ENCODE data around the gene TP53I11.

GRCh38 chr11:44915621-44916020, 35.1 kb downstream of the TP53I11 start:
- TF ChIP-seq CTCF (IDR thresholded peaks at IDR 0.05): no peak
- no peak for TF ChIP-seq POLR2A (IDR thresholded peaks at IDR 0.05)
- no peak for TF ChIP-seq POLR2AphosphoS5 (IDR thresholded peaks at IDR 0.05)

Measured in suprapubic skin (tissue), 4 donors.